PC-9 (cell line): ENCODE results near the gene B3GNT7. TPM values are rescaled to one million over a fixed set of nuclear protein-coding genes. Genes with fewer than 3 reads are reported as not detected.

ENCODE experiments used
- BruUV-seq: library from RNA; stranded (reverse); fragments of 400-500 nt; replicated peaks from 2 replicates; lab custom pipeline; 2021; lab: Mats Ljungman, UMichigan
- CTCF ChIA-PET: fragments of 300-600 bp; sonication (Branson Sonifier 250); formaldehyde crosslinking; loops from one replicate; lab custom pipeline; 2022; ENCODE audit warnings: antibody characterized with exemption; lab: Charles Lee
- POLR2A ChIA-PET: fragments of 300-600 bp; sonication (Branson Sonifier 250); formaldehyde crosslinking; loops from one replicate; lab custom pipeline; 2022; ENCODE audit warnings: antibody characterized with exemption; ENCODE audit not compliant: unreplicated experiment; lab: Charles Lee
- DNase-seq, 2 experiments: peaks; one replicate each; pipeline versions ENCODE4 v3.0.0 to v3.0.0-alpha.2; 2015 to 2022; ENCODE audit warnings: mixed read lengths in 1 of 2
- H2AFZ ChIP-seq: fragments of 200-600 bp; sonication (generic); 2 replicates; pipeline ENCODE4 v1.8.1; 2017; ENCODE audit warnings: antibody characterized with exemption
- H3F3A ChIP-seq: fragments of 200-600 bp; sonication (generic); 2 replicates; pipeline ENCODE4 v1.8.1; 2017; ENCODE audit warnings: antibody characterized with exemption, mild to moderate bottlenecking, low read depth; ENCODE audit not compliant: insufficient read depth
- H3K27ac ChIP-seq: fragments of 200-600 bp; sonication (generic); 2 replicates; pipeline ENCODE4 v1.6.1; 2016; ENCODE audit warnings: mixed run types
- H3K27me3 ChIP-seq: fragments of 200-600 bp; sonication (generic); 2 replicates; pipeline ENCODE4 v1.6.1; 2016; ENCODE audit warnings: low read depth, mixed run types; ENCODE audit not compliant: insufficient read depth
- H3K36me3 ChIP-seq: fragments of 200-600 bp; sonication (generic); 2 replicates; pipeline ENCODE4 v1.6.1; 2016; ENCODE audit warnings: low read depth, mixed run types
- H3K4me1 ChIP-seq: fragments of 200-600 bp; sonication (generic); replicated peaks from 2 replicates; pipeline ENCODE4 v1.6.1; 2016; ENCODE audit warnings: mixed run types; ENCODE audit not compliant: insufficient read depth
- H3K4me2 ChIP-seq: fragments of 200-600 bp; sonication (generic); 2 replicates; pipeline ENCODE4 v1.6.1; 2017; ENCODE audit warnings: mixed run types
- H3K4me3 ChIP-seq: fragments of 200-600 bp; sonication (generic); 2 replicates; pipeline ENCODE4 v1.6.1; 2016; ENCODE audit warnings: mixed run types
- H3K79me2 ChIP-seq: fragments of 200-600 bp; sonication (generic); 2 replicates; pipeline ENCODE4 v1.6.1; 2017; ENCODE audit warnings: low read depth, mixed run types
- H3K9me2 ChIP-seq: fragments of 200-600 bp; sonication (generic); 2 replicates; pipeline ENCODE4 v1.8.1; 2017; ENCODE audit warnings: mild to moderate bottlenecking; ENCODE audit not compliant: insufficient read depth
- H3K9me3 ChIP-seq: fragments of 200-600 bp; sonication (generic); 2 replicates; pipeline ENCODE4 v1.8.1; 2016; ENCODE audit warnings: low read depth; ENCODE audit not compliant: insufficient read depth
- H4K20me1 ChIP-seq: fragments of 200-600 bp; sonication (generic); 2 replicates; pipeline ENCODE4 v1.8.1; 2017; ENCODE audit not compliant: insufficient read depth
- EZH2 ChIP-seq: fragments of 200-600 bp; sonication (generic); IDR thresholded peaks from 2 replicates; pipeline ENCODE4 v1.8.0; 2017; ENCODE audit warnings: antibody characterized with exemption, low read depth
- intact Hi-C: fragments of 100-400 bp; cut with micrococcal nuclease; formaldehyde crosslinking; loops from one replicate; pipeline ENCODE4 v1.10.0; 2022; ENCODE audit not compliant: unreplicated experiment
- total RNA-seq: library from RNA; stranded (reverse); gene quantifications from 2 replicates; pipeline ENCODE4 v1.2.3, GENCODE V29; 2021
- TF ChIP-seq, protein P1 (sequence below): fragments of 200-600 bp; sonication (generic); conservative IDR thresholded peaks from 2 replicates; pipeline ENCODE4 v1.6.1; 2017; ENCODE audit warnings: mixed run types, antibody characterized with exemption, mild to moderate bottlenecking, moderate library complexity

B3GNT7 gene
- total RNA-seq, 1 experiment from 2014 or later = 14.0 TPM

- H3K4me3 ChIP-seq = no peak overlapping the region
- TF ChIP-seq EZH2 = no peak
- TF ChIP-seq, protein P1, sequence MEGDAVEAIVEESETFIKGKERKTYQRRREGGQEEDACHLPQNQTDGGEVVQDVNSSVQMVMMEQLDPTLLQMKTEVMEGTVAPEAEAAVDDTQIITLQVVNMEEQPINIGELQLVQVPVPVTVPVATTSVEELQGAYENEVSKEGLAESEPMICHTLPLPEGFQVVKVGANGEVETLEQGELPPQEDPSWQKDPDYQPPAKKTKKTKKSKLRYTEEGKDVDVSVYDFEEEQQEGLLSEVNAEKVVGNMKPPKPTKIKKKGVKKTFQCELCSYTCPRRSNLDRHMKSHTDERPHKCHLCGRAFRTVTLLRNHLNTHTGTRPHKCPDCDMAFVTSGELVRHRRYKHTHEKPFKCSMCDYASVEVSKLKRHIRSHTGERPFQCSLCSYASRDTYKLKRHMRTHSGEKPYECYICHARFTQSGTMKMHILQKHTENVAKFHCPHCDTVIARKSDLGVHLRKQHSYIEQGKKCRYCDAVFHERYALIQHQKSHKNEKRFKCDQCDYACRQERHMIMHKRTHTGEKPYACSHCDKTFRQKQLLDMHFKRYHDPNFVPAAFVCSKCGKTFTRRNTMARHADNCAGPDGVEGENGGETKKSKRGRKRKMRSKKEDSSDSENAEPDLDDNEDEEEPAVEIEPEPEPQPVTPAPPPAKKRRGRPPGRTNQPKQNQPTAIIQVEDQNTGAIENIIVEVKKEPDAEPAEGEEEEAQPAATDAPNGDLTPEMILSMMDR = no peak
- H4K20me1 ChIP-seq = no peaks in the 10 kb centered on the region
- ChIA-PET POLR2A (no interaction called here), CTCF (no interaction called here)
- H3F3A ChIP-seq = no peaks in the 10 kb centered on the region
- H3K27me3 ChIP-seq = no peaks in the 10 kb centered on the region
- no TSS peak for BruUV-seq
- H2AFZ ChIP-seq = no peak overlapping the region
- H3K4me1 ChIP-seq = peaks cover 26% of the 10 kb centered on the region
- H3K36me3 ChIP-seq = no peaks in the 10 kb centered on the region
- DNase-seq = no peak
- no peak overlapping the region for H3K27ac ChIP-seq
- no peaks in the 10 kb centered on the region for H3K9me3 ChIP-seq
- H3K9me2 ChIP-seq = no peaks in the 10 kb centered on the region
- H3K79me2 ChIP-seq = peaks cover 6% of the 10 kb centered on the region
- H3K4me2 ChIP-seq = no peak overlapping the region
- intact Hi-C loops = no loop called here
These were observed 2.9 kb upstream of the B3GNT7 start for GRCh38 chr2:231392431-231393148.

- intact Hi-C loops = no loop called here
- Histone ChIP-seq H3K9me2 (no peaks in the 10 kb centered on the region), H3K4me1 (peaks cover 20% of the 10 kb centered on the region), H2AFZ (no peak overlapping the region), H3K4me2 (no peak overlapping the region), H3K9me3 (no peaks in the 10 kb centered on the region), H4K20me1 (no peaks in the 10 kb centered on the region), H3K27me3 (no peaks in the 10 kb centered on the region), H3F3A (no peaks in the 10 kb centered on the region), H3K79me2 (peaks cover 9% of the 10 kb centered on the region), H3K36me3 (no peaks in the 10 kb centered on the region), H3K27ac (no peak overlapping the region), H3K4me3 (no peak overlapping the region)
- ChIA-PET CTCF (interaction anchor here (0.6 kb wide), 1 partner anchor 163 kb away, joined by 3 read pairs; no protein-coding TSS in a partner anchor), POLR2A (no interaction called here)
- BruUV-seq = no TSS peak
- TF ChIP-seq, protein P1 = peak; percentile 41
- no peak for TF ChIP-seq EZH2
- DNase-seq = no peak
These were observed 2.1 kb upstream of the B3GNT7 start for GRCh38 chr2:231393149-231394131.
